Natural killer cell treated with Interleukin-12 subunit alpha and Interleukin-12 subunit beta and Interleukin-15 and Interleukin-18, amount 100 ng/mL, for 72 hours (primary cell): Measurements from ENCODE around the gene IL2RG. TPM values are rescaled to one million over a fixed set of nuclear protein-coding genes. Genes with fewer than 3 reads are reported as not detected.

ENCODE experiments used
- ATAC-seq, 2 donors: fragments of 150-1000 bp; cut with Tn5 transposase in 1 of 2; sonication (Bioruptor Pico), chemical (Tn5 transposase) in 1 of 2; 2 replicates each; pipeline ENCODE4 v1.10.0; 2021
- DNase-seq: peaks from one replicate; pipeline ENCODE4 v3.0.0; 2022; ENCODE audit warnings: low spot score
- H3K27ac Mint-ChIP-seq, 2 donors: 1 replicate in 1 of 2; 2 replicates in 1 of 2; pipeline ENCODE4 v1.8.0; 2022; ENCODE audit warnings: mixed read lengths in 2 of 2, mild to moderate bottlenecking in 1 of 2, moderate library complexity in 1 of 2
- H3K27me3 Mint-ChIP-seq, 2 donors: 1 replicate in 1 of 2; 2 replicates in 1 of 2; pipeline ENCODE4 v1.8.0; 2022; ENCODE audit warnings: mixed read lengths in 2 of 2
- H3K36me3 Mint-ChIP-seq: one replicate; pipeline ENCODE4 v1.8.0; 2022; ENCODE audit warnings: mixed read lengths
- H3K4me1 Mint-ChIP-seq, 2 donors: 1 replicate in 1 of 2; 2 replicates in 1 of 2; pipeline ENCODE4 v1.8.0; 2022; ENCODE audit warnings: low read depth in 2 of 2, mixed read lengths in 2 of 2, mild to moderate bottlenecking in 1 of 2
- H3K4me3 Mint-ChIP-seq: one replicate; pipeline ENCODE4 v1.8.0; 2022; ENCODE audit warnings: mixed read lengths
- H3K9me3 Mint-ChIP-seq: 2 replicates; pipeline ENCODE4 v1.8.0; 2022; ENCODE audit warnings: mixed read lengths
- total RNA-seq, 2 donors: library from RNA; stranded (reverse); gene quantifications; one replicate each; pipeline ENCODE4 v1.2.3, GENCODE V29; 2022

IL2RG gene
- total RNA-seq, 2 donors from 2014 or later: 241 to 512 TPM

DNA sequence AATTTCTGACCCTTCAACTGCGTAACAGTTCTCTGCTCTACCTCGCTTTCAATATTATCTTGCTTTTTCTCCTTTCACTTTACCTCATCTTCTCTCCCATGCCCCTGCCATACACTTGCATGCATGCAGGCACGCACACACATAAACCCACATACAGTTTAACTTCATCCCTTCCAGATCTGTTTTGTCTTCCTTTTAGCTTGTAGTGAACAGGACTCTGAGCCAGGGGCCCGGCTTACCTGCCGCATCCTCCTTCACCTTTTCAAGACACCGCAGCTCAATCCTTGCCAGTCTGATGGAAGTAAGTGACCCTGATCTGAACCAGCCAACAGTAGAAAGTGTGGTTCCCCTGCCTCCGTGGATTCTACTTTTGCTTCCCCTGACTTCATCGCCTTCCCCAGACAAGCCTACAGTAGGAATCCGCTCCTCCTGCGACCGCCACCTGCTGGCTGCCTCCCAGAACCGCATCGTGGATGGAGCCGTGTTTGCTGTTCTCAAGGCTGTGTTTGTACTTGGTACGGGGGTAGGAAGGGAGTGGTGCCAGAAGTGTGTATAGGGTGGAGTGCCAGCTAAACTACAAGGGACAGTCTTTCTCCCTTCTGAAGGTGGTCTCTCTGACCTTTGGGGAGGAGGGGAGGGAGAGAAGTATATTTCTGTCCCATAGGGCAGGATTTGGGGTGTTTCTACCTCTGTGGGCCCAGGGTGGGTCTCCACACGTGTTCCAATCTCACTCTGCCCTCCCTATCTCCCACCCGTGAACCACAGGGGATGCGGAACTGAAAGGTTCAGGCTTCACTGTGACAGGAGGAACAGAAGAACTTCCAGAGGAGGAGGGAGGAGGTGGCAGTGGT lies 17.8 kb upstream of the IL2RG start:
- H3K9me3 Mint-ChIP-seq: no peaks in the 10 kb centered on the region
- peaks cover 13 to 18% of the 10 kb centered on the region in 2 donors for H3K4me1 Mint-ChIP-seq
- peaks cover 0 to 7% of the 10 kb centered on the region in 2 donors for H3K27me3 Mint-ChIP-seq
- ATAC-seq (peak; percentile 78 to 83), DNase-seq (peak; percentile 67)
- H3K36me3 Mint-ChIP-seq: peaks cover 24% of the 10 kb centered on the region
- peak overlapping the region; percentile 12 for H3K4me3 Mint-ChIP-seq
- H3K27ac Mint-ChIP-seq: peak overlapping the region; percentile 28 to 45

DNA sequence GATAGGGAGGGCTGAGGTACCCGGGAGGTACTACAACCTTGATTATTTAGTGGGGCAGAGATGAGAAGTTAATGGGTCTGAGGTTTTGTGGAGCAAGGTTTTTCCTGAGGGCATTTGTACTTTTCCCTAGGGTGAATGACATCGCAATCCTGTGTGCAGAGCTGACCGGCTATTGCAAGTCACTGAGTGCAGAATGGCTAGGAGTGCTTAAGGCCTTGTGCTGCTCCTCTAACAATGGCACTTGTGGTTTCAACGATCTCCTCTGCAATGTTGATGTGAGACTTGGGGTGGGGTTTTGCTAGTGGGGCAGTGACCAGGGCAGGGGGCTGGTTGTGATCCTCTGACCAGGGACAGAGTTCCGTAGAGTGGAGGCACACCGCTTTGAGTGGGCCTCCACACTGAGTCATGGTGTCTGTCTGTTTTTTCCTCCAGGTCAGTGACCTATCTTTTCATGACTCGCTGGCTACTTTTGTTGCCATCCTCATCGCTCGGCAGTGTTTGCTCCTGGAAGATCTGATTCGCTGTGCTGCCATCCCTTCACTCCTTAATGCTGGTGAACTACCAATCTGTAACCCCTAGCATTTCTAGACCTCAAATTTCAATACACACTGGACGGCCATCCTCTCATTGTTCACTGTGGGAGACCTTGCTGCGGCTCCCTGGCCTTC lies 16.9 kb upstream of the IL2RG start:
- Mint-ChIP-seq H3K9me3 (no peaks in the 10 kb centered on the region), H3K27me3 (peaks cover 0 to 7% of the 10 kb centered on the region in 2 donors), H3K4me3 (no peak overlapping the region), H3K4me1 (peaks cover 13 to 19% of the 10 kb centered on the region in 2 donors), H3K36me3 (peaks cover 28% of the 10 kb centered on the region), H3K27ac (peak overlapping the region; percentile 28 to 45)
- DNase-seq: no peak
- no peak for ATAC-seq

- peaks cover 0 to 5% of the 10 kb centered on the region in 2 donors for H3K27me3 Mint-ChIP-seq
- ATAC-seq (peak; percentile 51), DNase-seq (no peak)
- H3K27ac Mint-ChIP-seq: peak overlapping the region in 1 of 2 donors; percentile 85
- peaks cover 13% of the 10 kb centered on the region for H3K36me3 Mint-ChIP-seq
- peaks cover 10 to 31% of the 10 kb centered on the region in 2 donors for H3K4me1 Mint-ChIP-seq
- H3K4me3 Mint-ChIP-seq: peak overlapping the region; percentile 77
- H3K9me3 Mint-ChIP-seq: no peaks in the 10 kb centered on the region
These were observed 7.7 kb upstream of the IL2RG start for GRCh38 chrX:71118985-71119535.

DNA sequence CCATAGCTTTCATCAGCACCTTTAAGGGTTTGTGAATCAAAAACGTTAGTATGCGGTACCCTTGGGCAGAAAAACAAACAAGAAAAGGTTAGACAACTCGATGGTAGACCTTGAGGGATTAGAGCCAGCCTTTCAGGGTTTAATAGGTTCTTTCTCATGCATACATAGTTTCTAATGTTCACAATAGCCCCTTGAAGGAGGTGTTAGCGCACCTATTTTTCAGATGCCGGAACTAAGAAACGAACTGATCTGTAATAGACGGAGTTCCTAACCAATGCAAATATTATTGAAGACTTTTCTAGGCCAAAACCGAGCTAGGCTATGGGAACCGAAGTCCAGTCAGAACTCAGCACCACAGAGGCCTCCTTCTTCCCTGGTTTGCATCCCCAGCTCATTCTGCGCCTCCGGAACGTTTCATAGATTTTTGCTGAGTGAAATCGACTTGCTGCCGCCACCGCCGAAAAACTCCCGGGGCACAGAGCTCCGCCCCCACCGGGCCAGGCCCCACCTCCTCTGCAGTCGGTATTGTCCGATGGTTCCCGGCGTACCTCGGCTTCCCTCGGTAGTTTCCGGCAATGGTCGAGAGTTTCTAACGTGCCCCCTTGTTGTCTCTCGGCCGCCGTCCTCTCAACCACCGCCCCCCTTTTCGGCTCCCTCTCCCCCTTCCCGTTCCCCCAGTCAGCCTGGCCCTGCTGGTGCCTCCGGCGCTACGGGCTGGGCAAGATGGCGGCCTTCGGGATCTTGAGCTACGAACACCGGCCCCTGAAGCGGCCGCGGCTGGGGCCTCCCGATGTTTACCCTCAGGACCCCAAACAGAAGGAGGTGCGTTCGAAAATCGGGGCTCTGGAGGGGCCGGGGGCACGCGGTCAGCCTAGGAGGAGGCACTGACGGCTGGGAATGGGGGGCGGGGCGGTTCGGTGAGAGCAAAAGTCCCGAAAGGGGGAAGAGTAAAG lies 6.9 kb upstream of the IL2RG start, which contains the start of gene MED12:
Gene MED12, plus strand, starts transcription at position 565 of the 953 bp plus-strand sequence. Its CDS starts 159 bp downstream, at position 724.
- H3K36me3 Mint-ChIP-seq: peaks cover 10% of the 10 kb centered on the region
- ATAC-seq (peak; percentile 94 to 97), DNase-seq (peak; percentile 84)
- H3K4me1 Mint-ChIP-seq: peaks cover 14 to 33% of the 10 kb centered on the region in 2 donors
- peak within 1 kb of the TSS; percentile 77 for H3K4me3 Mint-ChIP-seq
- peak within 1 kb of the TSS; percentile 69 to 85 for H3K27ac Mint-ChIP-seq
- peaks cover 0 to 8% of the 10 kb centered on the region in 2 donors for H3K27me3 Mint-ChIP-seq
- no peaks in the 10 kb centered on the region for H3K9me3 Mint-ChIP-seq

GRCh38 chrX:71117358-71117757 lies 6.0 kb upstream of the IL2RG start:
- H3K27ac Mint-ChIP-seq: peak overlapping the region; percentile 69 to 85
- H3K27me3 Mint-ChIP-seq: peaks cover 0 to 8% of the 10 kb centered on the region in 2 donors
- peaks cover 18 to 33% of the 10 kb centered on the region in 2 donors for H3K4me1 Mint-ChIP-seq
- H3K36me3 Mint-ChIP-seq: peaks cover 5% of the 10 kb centered on the region
- H3K9me3 Mint-ChIP-seq: no peaks in the 10 kb centered on the region
- ATAC-seq (no peak), DNase-seq (no peak)
- H3K4me3 Mint-ChIP-seq: peak overlapping the region; percentile 77

- Mint-ChIP-seq H3K9me3 (no peaks in the 10 kb centered on the region), H3K4me1 (peaks cover 37 to 48% of the 10 kb centered on the region in 2 donors), H3K4me3 (peak overlapping the region; percentile 98), H3K27me3 (peaks cover 0 to 6% of the 10 kb centered on the region in 2 donors), H3K27ac (peak overlapping the region; percentile 91 to 98), H3K36me3 (peaks cover 19% of the 10 kb centered on the region)
- DNase-seq (no peak), ATAC-seq (peak; percentile 16 to 36)
These were observed 599 bp upstream of the IL2RG start for GRCh38 chrX:71111921-71112431.

DNA sequence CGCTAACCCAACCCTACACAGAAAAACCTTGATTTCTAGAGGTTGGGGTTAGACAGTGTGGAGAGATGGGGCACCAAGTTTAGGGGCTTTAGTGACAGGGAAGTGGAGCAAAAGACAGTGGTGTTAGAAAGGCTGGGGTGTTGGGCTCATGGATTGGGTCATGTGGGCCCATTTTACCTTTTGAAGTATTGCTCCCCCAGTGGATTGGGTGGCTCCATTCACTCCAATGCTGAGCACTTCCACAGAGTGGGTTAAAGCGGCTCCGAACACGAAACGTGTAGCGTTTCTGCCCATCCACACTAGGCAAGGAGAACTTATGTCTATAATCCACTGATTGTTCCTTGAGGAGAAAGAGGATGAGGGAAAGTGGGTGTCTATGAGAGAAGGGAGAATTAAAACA lies 2.3 kb downstream of the IL2RG start:
- Mint-ChIP-seq H3K27ac (peak overlapping the region; percentile 91 to 98), H3K4me1 (peaks cover 55 to 71% of the 10 kb centered on the region in 2 donors), H3K9me3 (no peaks in the 10 kb centered on the region), H3K27me3 (peaks cover 0 to 6% of the 10 kb centered on the region in 2 donors), H3K36me3 (peaks cover 25% of the 10 kb centered on the region), H3K4me3 (peak overlapping the region; percentile 98)
- DNase-seq (no peak), ATAC-seq (no peak)

DNA sequence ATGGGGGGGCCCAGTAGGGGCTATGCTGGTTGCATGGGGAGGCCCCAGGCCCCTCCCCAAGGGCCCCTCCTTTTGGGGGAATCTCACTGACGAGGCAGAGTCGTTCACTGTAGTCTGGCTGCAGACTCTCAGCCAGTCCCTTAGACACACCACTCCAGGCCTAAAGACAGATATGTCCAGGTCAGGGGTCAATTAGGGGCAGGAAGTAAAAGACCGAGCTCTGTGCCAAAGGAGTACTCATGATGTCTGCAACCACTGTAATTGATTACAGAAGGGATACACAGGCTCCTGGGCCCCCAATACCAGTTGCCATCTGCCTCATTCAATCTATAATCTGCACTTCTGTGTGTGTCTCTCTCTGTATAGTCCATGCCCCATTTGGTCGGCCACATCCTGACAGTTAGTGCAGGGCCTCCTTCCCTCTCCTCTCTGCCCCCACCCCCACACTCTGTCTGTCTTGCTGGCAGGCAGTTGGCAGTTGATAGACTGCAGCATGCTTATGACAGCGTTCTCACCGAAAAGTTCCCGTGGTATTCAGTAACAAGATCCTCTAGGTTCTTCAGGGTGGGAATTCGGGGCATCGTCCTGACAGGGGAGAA lies 3.5 kb downstream of the IL2RG start:
- Mint-ChIP-seq H3K9me3 (no peaks in the 10 kb centered on the region), H3K4me1 (peaks cover 63 to 70% of the 10 kb centered on the region in 2 donors), H3K27ac (peak overlapping the region; percentile 91 to 98), H3K36me3 (peaks cover 25% of the 10 kb centered on the region), H3K4me3 (peak overlapping the region; percentile 98), H3K27me3 (peaks cover 0 to 3% of the 10 kb centered on the region in 2 donors)
- DNase-seq (no peak), ATAC-seq (peak in 1 of 2 donors; percentile 41)

- Mint-ChIP-seq H3K36me3 (peaks cover 25% of the 10 kb centered on the region), H3K4me1 (peaks cover 65 to 71% of the 10 kb centered on the region in 2 donors)
- no peak for DNase-seq
These were observed 4.1 kb downstream of the IL2RG start for GRCh38 chrX:71107245-71107644.

GRCh38 chrX:71106427-71106826 lies 5.0 kb downstream of the IL2RG start, which contains the start of gene CXorf65:
TSS of gene CXorf65 (minus strand) at chrX:71106740. CDS start at chrX:71106556, 184 bp downstream.
- H3K36me3 Mint-ChIP-seq: peaks cover 25% of the 10 kb centered on the region
- peak within 1 kb of the TSS; percentile 98 for H3K4me3 Mint-ChIP-seq
- H3K27ac Mint-ChIP-seq: peak within 1 kb of the TSS; percentile 91 to 98
- no peaks in the 10 kb centered on the region for H3K9me3 Mint-ChIP-seq
- no peak for DNase-seq
- peaks cover 63 to 64% of the 10 kb centered on the region in 2 donors for H3K4me1 Mint-ChIP-seq
- peak in 1 of 2 donors; percentile 48 for ATAC-seq
- H3K27me3 Mint-ChIP-seq: peaks cover 0 to 3% of the 10 kb centered on the region in 2 donors

More at GRCh38 chrX:71107245-71107644, 4.1 kb downstream of the IL2RG start:
- peak overlapping the region; percentile 91 to 98 for H3K27ac Mint-ChIP-seq
- no peak for ATAC-seq
- H3K27me3 Mint-ChIP-seq: peaks cover 0 to 3% of the 10 kb centered on the region in 2 donors
- H3K4me3 Mint-ChIP-seq: peak overlapping the region; percentile 98
- no peaks in the 10 kb centered on the region for H3K9me3 Mint-ChIP-seq

DNA sequence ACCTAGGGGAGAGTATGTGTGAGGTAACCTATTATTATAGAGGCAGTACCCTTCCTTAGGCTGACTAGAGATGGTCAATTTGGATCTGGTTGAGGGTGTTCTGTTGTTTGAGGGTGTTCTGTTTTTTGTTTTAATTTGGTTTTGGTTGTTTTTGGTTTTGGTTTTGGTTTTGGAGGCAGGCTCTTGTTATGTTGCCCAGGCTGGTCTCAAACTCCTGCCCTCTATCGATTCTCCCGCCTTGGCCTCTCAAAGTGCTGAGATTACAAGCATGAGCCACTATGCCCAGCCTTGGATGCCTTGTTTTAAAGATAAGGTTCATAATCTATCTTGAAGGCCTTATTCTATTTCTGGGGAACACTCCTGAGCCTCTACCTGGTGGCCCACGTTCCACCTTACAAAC lies 5.7 kb downstream of the IL2RG start:
- peaks cover 0 to 3% of the 10 kb centered on the region in 2 donors for H3K27me3 Mint-ChIP-seq
- peak overlapping the region; percentile 88 for H3K4me3 Mint-ChIP-seq
- no peak for ATAC-seq
- H3K27ac Mint-ChIP-seq: peak overlapping the region; percentile 91 to 98
- peaks cover 64 to 70% of the 10 kb centered on the region in 2 donors for H3K4me1 Mint-ChIP-seq
- H3K36me3 Mint-ChIP-seq: peaks cover 20% of the 10 kb centered on the region
- no peaks in the 10 kb centered on the region for H3K9me3 Mint-ChIP-seq
- no peak for DNase-seq
